Mammary epithelial cell (primary cell): ENCODE measurements around the gene EPHB2.

Experiments
- EZH2 ChIP-seq: IDR thresholded peaks from 2 replicates; pipeline ENCODE4 v1.6.1; 2012; ENCODE audit warnings: low read length, inconsistent platforms, borderline replicate concordance
- TF ChIP-seq, protein P1 (sequence below), 2 donors: IDR thresholded peaks in 1 of 2; conservative IDR thresholded peaks in 1 of 2; 2 replicates each; pipeline ENCODE4 v1.5.1; 2011 to 2012; ENCODE audit warnings: inconsistent platforms in 2 of 2, low read length in 2 of 2, mild to moderate bottlenecking in 2 of 2, control low read depth in 1 of 2, low read depth in 1 of 2; ENCODE audit not compliant: insufficient read depth in 1 of 2; ENCODE audit errors: extremely low read depth in 1 of 2

DNA sequence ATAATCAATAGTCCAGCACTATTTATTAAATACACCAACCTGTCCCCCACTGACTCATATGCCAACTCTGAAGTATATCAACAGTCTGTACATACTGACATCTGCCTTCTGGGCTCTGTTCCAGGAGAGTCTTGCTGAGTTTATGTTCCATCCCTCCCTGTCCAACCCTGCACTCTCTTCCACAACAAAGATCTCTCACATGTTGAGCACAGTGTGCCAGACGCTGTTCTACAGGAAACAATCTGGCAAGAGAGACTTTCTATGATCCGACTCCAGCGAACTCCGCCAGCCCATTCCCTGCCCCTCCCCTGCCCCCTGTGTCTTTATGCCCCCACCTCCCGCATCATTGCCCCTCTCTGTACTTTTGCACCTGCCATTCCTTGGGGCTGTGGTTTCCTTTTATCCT lies 258.7 kb downstream of the EPHB2 start:
- TF ChIP-seq, protein P1, sequence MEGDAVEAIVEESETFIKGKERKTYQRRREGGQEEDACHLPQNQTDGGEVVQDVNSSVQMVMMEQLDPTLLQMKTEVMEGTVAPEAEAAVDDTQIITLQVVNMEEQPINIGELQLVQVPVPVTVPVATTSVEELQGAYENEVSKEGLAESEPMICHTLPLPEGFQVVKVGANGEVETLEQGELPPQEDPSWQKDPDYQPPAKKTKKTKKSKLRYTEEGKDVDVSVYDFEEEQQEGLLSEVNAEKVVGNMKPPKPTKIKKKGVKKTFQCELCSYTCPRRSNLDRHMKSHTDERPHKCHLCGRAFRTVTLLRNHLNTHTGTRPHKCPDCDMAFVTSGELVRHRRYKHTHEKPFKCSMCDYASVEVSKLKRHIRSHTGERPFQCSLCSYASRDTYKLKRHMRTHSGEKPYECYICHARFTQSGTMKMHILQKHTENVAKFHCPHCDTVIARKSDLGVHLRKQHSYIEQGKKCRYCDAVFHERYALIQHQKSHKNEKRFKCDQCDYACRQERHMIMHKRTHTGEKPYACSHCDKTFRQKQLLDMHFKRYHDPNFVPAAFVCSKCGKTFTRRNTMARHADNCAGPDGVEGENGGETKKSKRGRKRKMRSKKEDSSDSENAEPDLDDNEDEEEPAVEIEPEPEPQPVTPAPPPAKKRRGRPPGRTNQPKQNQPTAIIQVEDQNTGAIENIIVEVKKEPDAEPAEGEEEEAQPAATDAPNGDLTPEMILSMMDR (conservative IDR thresholded peaks at IDR 0.05 in 1 of 2, IDR thresholded peaks at IDR 0.05 in 1 of 2; ENCODE audit: extremely low read depth in 1 of 2, insufficient read depth in 1 of 2, low read depth in 1 of 2, low read length in 2 of 2) = no peak
- no peak for TF ChIP-seq EZH2
